Peyer's patch (tissue), 4 donors: ENCODE results near the gene ENTPD8.

ENCODE experiments used
- CTCF ChIP-seq, 6 experiments: fragments of 450-650 bp in 4 of 6; fragments of 200-600 bp in 2 of 6; sonication (generic) in 1 of 6; IDR thresholded peaks; one replicate each; pipeline ENCODE4 v1.5.1; 2017 to 2019; ENCODE audit warnings: antibody characterized with exemption in 6 of 6, mild to moderate bottlenecking in 3 of 6, moderate library complexity in 1 of 6
- POLR2A ChIP-seq, 2 donors: fragments of 450-650 bp; IDR thresholded peaks; one replicate each; pipeline ENCODE4 v1.5.1; 2017; ENCODE audit warnings: antibody characterized with exemption in 2 of 2, mild to moderate bottlenecking in 2 of 2, moderate library complexity in 2 of 2

GRCh38 chr9:137435381-137435891 is 5.7 kb downstream of the ENTPD8 start:
- TF ChIP-seq CTCF (IDR thresholded peaks at IDR 0.05) (no peak), POLR2A (IDR thresholded peaks at IDR 0.05) (no peak)
